Measurements from ENCODE around the gene GRSF1. TPM values are rescaled to one million over a fixed set of nuclear protein-coding genes. Genes with fewer than 3 reads are reported as not detected.

GRSF1 gene
- total RNA-seq, 1 donor from 2014 or later = 61.1 TPM

Other genes starting within 250 kb of the GRSF1 start
- not detected for gene AMBN, start 247.6 kb downstream of the GRSF1 start, total RNA-seq
- 9.6 TPM for gene ENAM, start 211.1 kb downstream of the GRSF1 start, total RNA-seq
- gene JCHAIN, start 173.4 kb downstream of the GRSF1 start, total RNA-seq = 12.3 TPM
- gene UTP3, start 151.4 kb downstream of the GRSF1 start, total RNA-seq = 17.1 TPM
- gene RUFY3, start 117.9 kb downstream of the GRSF1 start, total RNA-seq = 46.6 TPM
- 18.6 TPM for gene MOB1B, start 62.5 kb upstream of the GRSF1 start, total RNA-seq
- 14.0 TPM for gene DCK, start 153.8 kb upstream of the GRSF1 start, total RNA-seq